RWPE1 (cell line): ENCODE data around the gene GRB2.
"Not testable (repeated sequence)": the region's sequence is repeated elsewhere in the genome, so short reads cannot be mapped to it uniquely, and the experiment has no call there.

Experiments
- CTCF ChIA-PET: fragments of 350-600 bp; sonication (Branson Sonifier 250); formaldehyde crosslinking; extraction: SDS; loops from one replicate; lab custom pipeline; 2021; lab: Yijun Ruan, JAX
- POLR2A ChIA-PET: fragments of 400-600 bp; formaldehyde crosslinking; extraction: SDS; loops from one replicate; lab custom pipeline; 2020; ENCODE audit warnings: antibody characterized with exemption; ENCODE audit not compliant: low non-redundant PET; lab: Yijun Ruan, JAX
- DNase-seq: peaks from one replicate; pipeline ENCODE4 v3.0.0; 2012; ENCODE audit warnings: low spot score
- H3K27ac ChIP-seq: fragments of 450-650 bp; 2 replicates; pipeline ENCODE4 v1.5.1; 2017
- CTCF ChIP-seq: fragments of 450-650 bp; conservative IDR thresholded peaks from 2 replicates; pipeline ENCODE4 v1.5.1; 2017; ENCODE audit warnings: low read depth, mild to moderate bottlenecking

Gene GRB2

GRCh38 chr17:75371339-75371738 is 34.1 kb downstream of the GRB2 start:
- no peak overlapping the region for H3K27ac ChIP-seq
- CTCF ChIA-PET = no interaction called here

GRCh38 chr17:75370286-75370915 is 35.1 kb downstream of the GRB2 start:
- no peak for TF ChIP-seq CTCF
- DNase-seq = no peak
- H3K27ac ChIP-seq = no peak overlapping the region
- POLR2A ChIA-PET = no interaction called here
- CTCF ChIA-PET = interaction anchor here (0.6 kb wide), 1 partner anchor 244 kb away, joined by 3 read pairs; no protein-coding TSS in a partner anchor

More at GRCh38 chr17:75371339-75371738, 34.1 kb downstream of the GRB2 start:
- TF ChIP-seq CTCF = no peak
- POLR2A ChIA-PET = no interaction called here
- no peak for DNase-seq

- DNase-seq, H3K27ac ChIP-seq, POLR2A ChIA-PET, CTCF ChIA-PET: not testable (repeated sequence)
Measured at GRCh38 chr17:75367838-75368789, 37.4 kb downstream of the GRB2 start.

- ChIA-PET POLR2A (no interaction called here), CTCF (no interaction called here)
- no peak for TF ChIP-seq CTCF
- DNase-seq = peak; percentile 36
- H3K27ac ChIP-seq = no peak overlapping the region
Measured at GRCh38 chr17:75367312-75367711, 38.2 kb downstream of the GRB2 start.

GRCh38 chr17:75366432-75366831 is 39.0 kb downstream of the GRB2 start:
- ChIA-PET POLR2A (no interaction called here), CTCF (interaction anchor here (0.8 kb wide), 1 partner anchor 44 kb away, joined by 5 read pairs; no protein-coding TSS in a partner anchor)
- no peak for TF ChIP-seq CTCF
- H3K27ac ChIP-seq = no peak overlapping the region
- DNase-seq = no peak

- ChIA-PET CTCF (no interaction called here), POLR2A (no interaction called here)
- H3K27ac ChIP-seq = no peak overlapping the region
- TF ChIP-seq CTCF = no peak
- no peak for DNase-seq
Measured at GRCh38 chr17:75365931-75366275, 39.6 kb downstream of the GRB2 start.
